ENCODE measurements around the gene LRP8. TPM values are rescaled to one million over a fixed set of nuclear protein-coding genes. Genes with fewer than 3 reads are reported as not detected.

Gene LRP8
- total RNA-seq, 3 donors from 2014 or later: 1.6 to 14.7 (median 6.3) TPM

DNA sequence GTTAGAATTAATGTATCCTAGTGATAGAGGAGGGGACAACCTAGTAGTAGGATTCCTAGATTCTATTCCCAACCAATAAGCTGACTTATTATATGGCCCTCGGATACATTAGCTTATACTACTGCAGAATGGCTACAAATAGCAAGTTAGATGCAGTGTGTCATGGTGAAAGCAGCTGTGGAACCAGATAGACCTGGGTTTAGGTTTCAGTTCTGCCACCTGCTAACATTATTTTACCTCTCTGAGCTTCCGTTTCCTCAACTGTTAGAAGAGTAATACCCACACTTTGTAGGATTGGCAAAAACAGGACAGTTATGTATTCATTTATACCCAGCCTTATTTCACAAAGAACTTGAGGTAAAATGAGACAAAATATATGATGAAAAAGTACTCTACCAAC, 67.9 kb downstream of the LRP8 start:
- Histone ChIP-seq H3K4me1 (no peaks in the 10 kb centered on the region), H3K27me3 (no peaks in the 10 kb centered on the region)
- intact Hi-C loops (cut with DNase I; ENCODE audit: low total_unique reads): no loop called here

DNA sequence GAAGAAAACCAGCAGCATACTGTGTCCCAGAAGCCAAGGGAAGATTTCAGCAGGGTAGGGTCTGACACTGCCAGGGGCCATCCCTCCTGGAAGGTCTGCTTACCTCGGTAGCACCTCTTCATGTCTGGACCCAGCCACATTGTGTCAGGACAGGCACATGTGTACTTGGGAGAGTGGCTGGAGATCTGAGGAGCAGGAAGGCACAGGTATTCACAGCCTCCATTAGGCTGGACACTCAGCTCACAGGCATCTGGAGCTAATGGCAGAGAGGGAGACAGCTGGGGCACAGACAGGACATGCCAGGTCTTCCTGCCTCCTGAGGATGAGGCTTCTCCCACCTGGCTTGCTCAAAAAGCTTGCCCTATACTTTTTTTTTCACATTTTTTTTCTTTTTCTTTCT, 69.7 kb downstream of the LRP8 start:
- H3K4me3 ChIP-seq: no peak overlapping the region
- TF ChIP-seq POLR2AphosphoS5 (IDR thresholded peaks at IDR 0.05) (no peak), POLR2A (IDR thresholded peaks at IDR 0.05) (no peak)
- TF ChIP-seq, protein P1, sequence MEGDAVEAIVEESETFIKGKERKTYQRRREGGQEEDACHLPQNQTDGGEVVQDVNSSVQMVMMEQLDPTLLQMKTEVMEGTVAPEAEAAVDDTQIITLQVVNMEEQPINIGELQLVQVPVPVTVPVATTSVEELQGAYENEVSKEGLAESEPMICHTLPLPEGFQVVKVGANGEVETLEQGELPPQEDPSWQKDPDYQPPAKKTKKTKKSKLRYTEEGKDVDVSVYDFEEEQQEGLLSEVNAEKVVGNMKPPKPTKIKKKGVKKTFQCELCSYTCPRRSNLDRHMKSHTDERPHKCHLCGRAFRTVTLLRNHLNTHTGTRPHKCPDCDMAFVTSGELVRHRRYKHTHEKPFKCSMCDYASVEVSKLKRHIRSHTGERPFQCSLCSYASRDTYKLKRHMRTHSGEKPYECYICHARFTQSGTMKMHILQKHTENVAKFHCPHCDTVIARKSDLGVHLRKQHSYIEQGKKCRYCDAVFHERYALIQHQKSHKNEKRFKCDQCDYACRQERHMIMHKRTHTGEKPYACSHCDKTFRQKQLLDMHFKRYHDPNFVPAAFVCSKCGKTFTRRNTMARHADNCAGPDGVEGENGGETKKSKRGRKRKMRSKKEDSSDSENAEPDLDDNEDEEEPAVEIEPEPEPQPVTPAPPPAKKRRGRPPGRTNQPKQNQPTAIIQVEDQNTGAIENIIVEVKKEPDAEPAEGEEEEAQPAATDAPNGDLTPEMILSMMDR (IDR thresholded peaks at IDR 0.05): no peak
- no peaks in the 10 kb centered on the region for H3K9me3 ChIP-seq
- no peaks in the 10 kb centered on the region for H3K27me3 ChIP-seq
- no peaks in the 10 kb centered on the region for H3K36me3 ChIP-seq
- H3K27ac ChIP-seq: no peak overlapping the region
- no peak for DNase-seq (ENCODE audit: low spot score in 2 of 2)
- H3K4me1 ChIP-seq: no peaks in the 10 kb centered on the region
- intact Hi-C loops (cut with DNase I; ENCODE audit: low total_unique reads): no loop called here

More for the DNA sequence above, 67.9 kb downstream of the LRP8 start:
- no peak for DNase-seq (ENCODE audit: low spot score in 2 of 2)
- no peak for TF ChIP-seq POLR2A (IDR thresholded peaks at IDR 0.05)
- TF ChIP-seq POLR2AphosphoS5 (IDR thresholded peaks at IDR 0.05): no peak
- TF ChIP-seq, protein P1 (IDR thresholded peaks at IDR 0.05): no peak
- Histone ChIP-seq H3K4me3 (no peak overlapping the region), H3K36me3 (no peaks in the 10 kb centered on the region), H3K27ac (no peak overlapping the region), H3K9me3 (no peaks in the 10 kb centered on the region)

DNA sequence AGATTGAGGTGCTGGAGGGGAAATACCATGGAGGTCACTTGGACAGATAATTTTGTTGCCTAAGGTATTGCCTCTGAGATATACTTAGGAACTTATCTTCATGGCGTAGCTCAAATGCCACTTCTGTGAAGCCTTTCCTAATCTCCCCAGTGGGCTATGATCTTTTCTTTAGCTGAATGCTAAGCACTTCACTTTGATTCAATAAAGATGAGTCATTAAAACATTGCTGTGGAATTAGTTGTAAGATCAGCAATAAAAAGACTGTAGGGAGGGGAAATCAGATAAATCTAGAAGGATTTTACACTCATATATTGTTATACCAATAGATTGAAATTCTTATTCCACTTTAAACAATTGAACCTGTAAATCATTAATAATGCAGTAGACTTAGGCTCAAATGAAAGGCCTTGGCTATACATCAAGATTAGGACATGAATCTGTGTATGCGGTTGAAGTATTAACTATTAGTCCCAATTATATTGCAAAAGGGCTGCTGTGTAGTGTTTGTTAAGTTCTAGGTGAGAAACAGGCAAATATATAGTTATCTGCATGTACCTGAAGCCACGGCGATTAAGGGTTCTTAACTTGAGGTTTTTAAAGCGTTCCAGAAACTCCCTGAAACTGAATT, 70.3 kb downstream of the LRP8 start:
- Histone ChIP-seq H3K36me3 (no peaks in the 10 kb centered on the region), H3K27ac (no peak overlapping the region), H3K4me1 (no peaks in the 10 kb centered on the region), H3K9me3 (no peaks in the 10 kb centered on the region), H3K4me3 (no peak overlapping the region), H3K27me3 (no peaks in the 10 kb centered on the region)
- DNase-seq (ENCODE audit: low spot score in 2 of 2): no peak
- intact Hi-C loops (cut with DNase I; ENCODE audit: low total_unique reads): no loop called here
- TF ChIP-seq POLR2A (IDR thresholded peaks at IDR 0.05): no peak
- TF ChIP-seq, protein P1 (IDR thresholded peaks at IDR 0.05): no peak

DNA sequence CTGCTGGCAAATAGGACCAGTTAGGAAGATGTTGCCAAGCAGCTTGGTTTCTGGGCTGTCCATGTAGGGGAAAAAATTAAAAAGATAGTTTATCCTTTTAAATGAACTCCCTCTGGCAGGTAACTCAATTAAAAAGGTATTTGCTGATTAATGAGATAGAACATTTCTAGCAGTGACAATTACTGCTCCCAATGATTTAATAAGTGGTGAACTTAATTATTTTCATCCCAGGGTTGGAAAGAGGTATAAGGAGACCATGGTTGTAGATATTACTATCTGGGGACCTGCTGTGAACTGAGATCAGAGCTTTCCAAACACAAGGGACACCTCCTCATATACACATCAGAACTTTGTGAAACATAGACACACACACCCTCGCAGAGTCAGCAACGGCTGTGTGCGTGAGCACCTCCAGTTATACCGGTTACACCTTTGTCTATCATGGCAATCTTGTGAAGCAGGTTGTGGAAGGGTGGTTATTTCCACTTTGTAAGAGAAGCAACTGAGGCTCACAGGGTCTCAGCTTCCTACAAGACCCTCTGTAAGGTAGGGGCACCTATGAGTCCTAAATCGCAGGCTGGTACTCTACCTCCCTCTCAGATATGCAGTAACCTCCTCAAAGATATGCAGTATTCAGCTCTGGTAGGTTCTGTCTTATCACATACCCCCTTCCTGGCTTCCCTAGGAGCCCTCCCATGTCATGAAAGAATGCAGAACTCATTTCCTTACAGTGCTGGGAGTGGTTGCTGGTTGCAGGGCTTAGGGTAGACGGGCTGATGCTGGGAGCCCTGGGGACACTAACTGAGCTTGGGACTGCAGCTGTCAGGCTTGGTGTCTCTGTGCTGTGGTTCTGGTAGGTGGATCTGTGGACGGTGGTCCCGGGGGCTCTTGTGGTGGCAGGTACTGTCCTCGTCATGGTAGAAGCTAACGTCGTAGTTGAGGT, 71.1 kb downstream of the LRP8 start:
- Histone ChIP-seq H3K36me3 (no peaks in the 10 kb centered on the region), H3K27me3 (no peaks in the 10 kb centered on the region), H3K27ac (no peak overlapping the region), H3K4me1 (no peaks in the 10 kb centered on the region), H3K9me3 (no peaks in the 10 kb centered on the region), H3K4me3 (no peak overlapping the region)
- DNase-seq (ENCODE audit: low spot score in 2 of 2): no peak
- TF ChIP-seq POLR2A (IDR thresholded peaks at IDR 0.05) (no peak), POLR2AphosphoS5 (IDR thresholded peaks at IDR 0.05) (no peak)
- TF ChIP-seq, protein P1 (IDR thresholded peaks at IDR 0.05): no peak
- intact Hi-C loops (cut with DNase I; ENCODE audit: low total_unique reads): no loop called here

DNA sequence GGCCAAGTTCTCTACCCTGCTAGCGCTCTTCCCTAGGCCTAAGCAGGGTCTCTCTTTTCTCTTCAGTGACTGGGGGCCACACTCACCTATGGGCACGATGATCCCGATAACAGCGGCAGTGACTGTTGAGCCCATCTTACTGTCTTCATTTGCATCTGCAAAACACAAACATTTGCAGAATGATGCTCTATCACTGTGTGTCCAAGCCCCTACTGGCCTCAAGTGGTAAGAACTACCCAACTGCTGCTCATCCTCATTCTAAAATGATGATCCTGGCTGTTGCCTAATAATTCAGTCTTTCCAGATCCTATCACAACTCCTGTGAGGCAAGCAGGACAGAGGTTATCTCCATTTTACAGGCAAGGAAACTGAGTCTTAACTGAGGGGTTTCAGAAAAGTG, 72.8 kb downstream of the LRP8 start:
- intact Hi-C loops (cut with DNase I; ENCODE audit: low total_unique reads): no loop called here
- no peak for TF ChIP-seq POLR2A (IDR thresholded peaks at IDR 0.05)
- no peak for TF ChIP-seq POLR2AphosphoS5 (IDR thresholded peaks at IDR 0.05)
- TF ChIP-seq, protein P1 (IDR thresholded peaks at IDR 0.05): no peak
- Histone ChIP-seq H3K9me3 (no peaks in the 10 kb centered on the region), H3K36me3 (no peaks in the 10 kb centered on the region), H3K4me3 (no peak overlapping the region), H3K4me1 (no peaks in the 10 kb centered on the region), H3K27me3 (no peaks in the 10 kb centered on the region), H3K27ac (no peak overlapping the region)
- no peak for DNase-seq (ENCODE audit: low spot score in 2 of 2)
